HEK293T (cell line): ENCODE results near the gene TPO.

Experiments
- CTCF ChIA-PET: fragments of 350-600 bp; formaldehyde crosslinking; extraction: SDS; loops from one replicate; lab custom pipeline; 2021; ENCODE audit warnings: antibody characterized with exemption, inconsistent platforms; lab: Yijun Ruan, JAX
- POLR2A ChIA-PET: fragments of 350-600 bp; formaldehyde crosslinking; extraction: SDS; loops from one replicate; lab custom pipeline; 2020; ENCODE audit warnings: antibody characterized with exemption, inconsistent platforms; lab: Yijun Ruan, JAX
- DNase-seq: peaks from one replicate; pipeline ENCODE4 v3.0.0; 2012; ENCODE audit warnings: mixed read lengths; ENCODE audit errors: extremely low spot score
- ARNT ChIP-seq: fragments of 450-650 bp; IDR thresholded peaks from 2 replicates; pipeline ENCODE4 v1.6.1; 2017; ENCODE audit warnings: mild to moderate bottlenecking
- BHLHE40 ChIP-seq: fragments of 450-650 bp; IDR thresholded peaks from 2 replicates; pipeline ENCODE4 v1.6.1; 2016; ENCODE audit warnings: mild to moderate bottlenecking, moderate library complexity, borderline replicate concordance
- CTBP1 ChIP-seq: fragments of 450-650 bp; IDR thresholded peaks from 2 replicates; pipeline ENCODE4 v1.6.1; 2016; ENCODE audit warnings: borderline replicate concordance
- ELF4 ChIP-seq: fragments of 450-650 bp; IDR thresholded peaks from 2 replicates; pipeline ENCODE4 v1.6.1; 2017; ENCODE audit warnings: antibody characterized with exemption
- FOXA1 ChIP-seq: fragments of 450-650 bp; IDR thresholded peaks from 2 replicates; pipeline ENCODE4 v1.6.1; 2016; ENCODE audit warnings: mild to moderate bottlenecking
- FOXK2 ChIP-seq: fragments of 450-650 bp; IDR thresholded peaks from 2 replicates; pipeline ENCODE4 v1.6.1; 2016; ENCODE audit warnings: mild to moderate bottlenecking
- FOXM1 ChIP-seq: fragments of 450-650 bp; IDR thresholded peaks from 2 replicates; pipeline ENCODE4 v1.6.1; 2017; ENCODE audit warnings: mild to moderate bottlenecking, borderline replicate concordance
- HDGF ChIP-seq: fragments of 450-650 bp; IDR thresholded peaks from 2 replicates; pipeline ENCODE4 v1.6.1; 2017; ENCODE audit warnings: antibody characterized with exemption, borderline replicate concordance
- L3MBTL2 ChIP-seq: fragments of 450-650 bp; conservative IDR thresholded peaks from 2 replicates; pipeline ENCODE4 v1.6.1; 2016; ENCODE audit warnings: mild to moderate bottlenecking
- LEF1 ChIP-seq: fragments of 450-650 bp; IDR thresholded peaks from 2 replicates; pipeline ENCODE4 v1.6.1; 2017; ENCODE audit warnings: mild to moderate bottlenecking, borderline replicate concordance
- NFRKB ChIP-seq: fragments of 450-650 bp; IDR thresholded peaks from 2 replicates; pipeline ENCODE4 v1.6.1; 2016; ENCODE audit warnings: mild to moderate bottlenecking, moderate library complexity
- PKNOX1 ChIP-seq: fragments of 450-650 bp; IDR thresholded peaks from 2 replicates; pipeline ENCODE4 v1.6.1; 2016
- SP1 ChIP-seq: fragments of 450-650 bp; IDR thresholded peaks from 2 replicates; pipeline ENCODE4 v1.6.1; 2017
- SUZ12 ChIP-seq: fragments of 450-650 bp; IDR thresholded peaks from 2 replicates; pipeline ENCODE4 v1.6.1; 2016; ENCODE audit warnings: mild to moderate bottlenecking
- TARDBP ChIP-seq: fragments of 450-650 bp; IDR thresholded peaks from 2 replicates; pipeline ENCODE4 v1.6.1; 2016
- ZNF384 ChIP-seq: fragments of 450-650 bp; IDR thresholded peaks from 2 replicates; pipeline ENCODE4 v1.6.1; 2016

The TPO gene

GRCh38 chr2:1504311-1504750, 91.1 kb downstream of the TPO start:
- ChIA-PET CTCF (no interaction called here), POLR2A (no interaction called here)
- TF ChIP-seq FOXA1, result no peak
- no peak for TF ChIP-seq FOXK2
- TF ChIP-seq SUZ12, result no peak
- TF ChIP-seq HDGF, result no peak
- TF ChIP-seq CTBP1, result no peak
- TF ChIP-seq TARDBP, result no peak
- no peak for TF ChIP-seq ELF4
- no peak for TF ChIP-seq NFRKB
- TF ChIP-seq ZNF384, result no peak
- no peak for TF ChIP-seq L3MBTL2
- TF ChIP-seq SP1, result no peak
- no peak for TF ChIP-seq ARNT
- no peak for TF ChIP-seq FOXM1
- no peak for TF ChIP-seq BHLHE40
- no peak for TF ChIP-seq LEF1
- TF ChIP-seq PKNOX1, result no peak
- no peak for DNase-seq

GRCh38 chr2:1505031-1505441, 91.8 kb downstream of the TPO start:
- no peak for DNase-seq
- ChIA-PET CTCF (no interaction called here), POLR2A (no interaction called here)
- TF ChIP-seq TARDBP (no peak), NFRKB (no peak), SP1 (no peak), CTBP1 (no peak), ARNT (no peak), ZNF384 (no peak), L3MBTL2 (no peak), BHLHE40 (no peak), FOXM1 (no peak), PKNOX1 (no peak), HDGF (no peak), SUZ12 (no peak), LEF1 (no peak)

- CTCF ChIA-PET, result no interaction called here
- TF ChIP-seq NFRKB (no peak), ZNF384 (no peak), FOXA1 (no peak), TARDBP (no peak), SUZ12 (no peak), SP1 (no peak), ELF4 (no peak), FOXK2 (no peak), BHLHE40 (no peak), ARNT (no peak), CTBP1 (no peak), HDGF (no peak), FOXM1 (no peak), L3MBTL2 (no peak), LEF1 (no peak), PKNOX1 (no peak)
- DNase-seq, result no peak
- POLR2A ChIA-PET, result no interaction called here
Measured at GRCh38 chr2:1509271-1510065, 96.2 kb downstream of the TPO start.

- no peak for DNase-seq
- no peak for TF ChIP-seq L3MBTL2
- no peak for TF ChIP-seq HDGF
- no peak for TF ChIP-seq SUZ12
- no peak for TF ChIP-seq ELF4
- TF ChIP-seq FOXK2, result no peak
- no peak for TF ChIP-seq BHLHE40
- TF ChIP-seq FOXA1, result no peak
- no peak for TF ChIP-seq ZNF384
- no peak for TF ChIP-seq ARNT
- TF ChIP-seq SP1, result no peak
- no peak for TF ChIP-seq LEF1
- CTCF ChIA-PET, result no interaction called here
- POLR2A ChIA-PET, result no interaction called here
Measured at GRCh38 chr2:1510176-1510575, 96.9 kb downstream of the TPO start.

GRCh38 chr2:1511455-1511854, 98.2 kb downstream of the TPO start:
- no peak for DNase-seq
- CTCF ChIA-PET, result no interaction called here
- TF ChIP-seq FOXA1, result no peak
- TF ChIP-seq TARDBP, result no peak
- no peak for TF ChIP-seq L3MBTL2
- TF ChIP-seq CTBP1, result no peak
- no peak for TF ChIP-seq LEF1
- no peak for TF ChIP-seq FOXM1
- TF ChIP-seq BHLHE40, result no peak
- no peak for TF ChIP-seq NFRKB
- TF ChIP-seq HDGF, result no peak
- TF ChIP-seq ARNT, result no peak
- no peak for TF ChIP-seq SP1
- no peak for TF ChIP-seq ZNF384
- no peak for TF ChIP-seq ELF4
- TF ChIP-seq PKNOX1, result no peak
- POLR2A ChIA-PET, result no interaction called here
